ENCODE results near the gene CTF1. TPM values are rescaled to one million over a fixed set of nuclear protein-coding genes. Genes with fewer than 3 reads are reported as not detected.
"Not testable (repeated sequence)": the region's sequence is repeated elsewhere in the genome, so short reads cannot be mapped to it uniquely, and the experiment has no call there.

The CTF1 gene
- total RNA-seq, 1 donor from 2014 or later, result 0.12 TPM

DNA sequence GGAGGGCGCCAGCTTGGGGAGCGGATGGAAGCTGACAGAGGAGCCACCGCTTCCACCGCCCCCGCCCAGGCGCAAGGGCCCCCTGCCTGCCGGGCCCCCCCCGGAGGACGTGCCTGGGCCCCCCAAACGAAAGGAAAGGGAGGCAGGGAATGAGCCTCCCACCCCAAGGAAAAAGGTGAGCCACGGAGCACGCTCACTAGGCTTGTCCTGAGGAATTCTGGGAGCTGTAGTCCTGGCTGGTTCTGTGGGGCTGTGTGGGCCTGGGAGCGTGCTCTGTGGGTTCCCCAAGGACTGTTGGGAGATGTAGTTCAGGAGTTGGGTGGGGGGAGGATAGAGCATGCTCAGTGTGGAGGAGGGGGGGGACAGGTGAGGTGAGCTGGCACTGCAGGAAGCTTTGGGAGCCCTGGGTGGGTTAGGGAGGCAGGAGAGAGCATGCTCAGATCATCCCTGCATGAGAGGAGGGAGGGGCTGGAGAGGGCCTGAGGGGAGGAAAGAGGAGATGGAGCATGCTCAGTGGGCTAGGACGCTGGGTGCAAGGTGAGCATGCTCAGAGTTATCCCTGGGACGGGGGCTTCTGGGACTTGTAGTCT is 31.5 kb downstream of the CTF1 start:
- intact Hi-C loops (cut with micrococcal nuclease), result no loop called here

DNA sequence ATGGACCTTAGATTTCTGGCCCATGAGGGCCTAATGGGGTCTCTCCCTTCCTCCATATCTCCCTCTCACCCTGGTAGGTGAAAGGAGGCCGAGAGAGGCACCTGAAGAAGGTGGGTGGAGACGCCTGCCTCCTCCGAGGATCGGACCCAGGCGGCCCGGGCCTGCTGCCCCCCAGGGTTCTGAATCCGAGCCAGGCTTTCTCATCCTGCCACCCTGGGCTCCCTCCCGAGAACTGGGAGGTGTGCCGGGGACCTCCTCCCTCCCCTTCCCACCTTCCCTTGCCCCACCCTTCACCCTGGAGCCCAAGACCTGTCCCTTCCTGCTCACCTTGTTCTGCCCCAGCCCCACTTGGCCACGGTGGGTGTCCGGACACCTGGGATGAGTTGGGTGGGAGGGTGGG is 32.0 kb downstream of the CTF1 start:
- intact Hi-C loops (cut with micrococcal nuclease), result no loop called here

DNA sequence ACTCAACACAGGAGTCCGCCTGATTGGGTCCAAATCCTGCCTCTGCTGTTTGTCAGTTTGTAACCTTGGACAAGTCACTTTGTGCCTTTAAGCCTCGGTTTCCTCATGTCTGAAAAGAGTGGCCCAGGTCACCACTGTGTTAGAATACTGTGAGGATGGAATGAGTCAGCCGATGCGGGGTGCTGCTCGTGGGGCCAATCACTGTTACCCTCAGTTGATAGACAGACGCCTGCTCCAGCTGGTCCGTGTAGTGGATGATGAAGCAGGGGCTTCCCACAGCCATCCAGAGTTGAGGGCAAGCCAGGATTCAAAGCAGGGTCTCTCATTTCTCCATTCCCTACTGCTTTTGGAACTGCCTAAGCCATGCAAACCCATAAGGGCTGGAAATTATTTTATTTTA is 32.8 kb downstream of the CTF1 start:
- intact Hi-C loops (cut with micrococcal nuclease), result no loop called here

DNA sequence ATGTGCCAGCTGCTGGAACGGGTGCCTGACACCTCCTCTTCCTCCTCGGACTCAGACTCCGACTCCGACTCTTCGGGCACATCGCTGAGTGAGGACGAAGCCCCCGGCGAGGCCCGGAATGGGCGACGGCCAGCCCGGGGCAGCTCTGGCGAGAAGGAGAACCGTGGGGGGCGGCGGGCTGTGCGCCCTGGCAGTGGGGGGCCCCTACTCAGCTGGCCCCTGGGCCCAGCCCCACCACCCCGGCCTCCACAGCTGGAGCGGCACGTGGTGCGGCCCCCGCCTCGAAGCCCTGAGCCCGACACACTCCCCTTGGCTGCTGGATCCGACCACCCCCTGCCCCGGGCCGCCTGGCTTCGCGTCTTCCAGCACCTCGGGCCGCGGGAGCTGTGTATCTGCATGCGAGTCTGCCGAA is 33.8 kb downstream of the CTF1 start:
- intact Hi-C loops (cut with micrococcal nuclease), result no loop called here

DNA sequence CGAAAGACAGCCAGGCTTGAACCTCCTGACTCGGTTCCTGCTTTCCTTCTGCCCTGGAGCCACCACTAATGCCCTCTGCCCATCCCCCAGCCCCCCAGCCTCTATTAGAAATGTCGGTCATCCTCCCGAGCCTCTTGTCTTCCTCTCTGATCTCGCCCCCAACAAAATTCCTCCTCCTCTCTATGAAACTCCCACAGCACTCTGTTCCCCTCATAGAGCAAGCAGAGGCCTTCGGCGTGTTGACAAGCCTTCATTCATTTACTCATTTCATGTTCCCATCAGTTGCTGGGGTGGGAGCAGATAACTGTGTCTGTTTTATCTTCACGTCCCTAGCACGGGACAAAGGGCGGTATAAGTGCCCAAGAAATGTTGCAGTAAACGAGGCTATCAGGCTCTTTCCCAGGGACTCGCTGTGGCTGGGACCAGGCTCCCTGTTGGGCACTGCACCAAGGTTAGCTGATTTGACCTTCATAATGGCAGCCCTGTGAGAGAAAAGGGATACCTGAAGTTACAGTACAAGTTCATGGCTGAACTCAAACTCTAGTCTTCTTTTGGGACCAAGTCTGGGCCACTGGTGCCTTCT is 34.7 kb downstream of the CTF1 start:
- intact Hi-C loops (cut with micrococcal nuclease), result no loop called here

DNA sequence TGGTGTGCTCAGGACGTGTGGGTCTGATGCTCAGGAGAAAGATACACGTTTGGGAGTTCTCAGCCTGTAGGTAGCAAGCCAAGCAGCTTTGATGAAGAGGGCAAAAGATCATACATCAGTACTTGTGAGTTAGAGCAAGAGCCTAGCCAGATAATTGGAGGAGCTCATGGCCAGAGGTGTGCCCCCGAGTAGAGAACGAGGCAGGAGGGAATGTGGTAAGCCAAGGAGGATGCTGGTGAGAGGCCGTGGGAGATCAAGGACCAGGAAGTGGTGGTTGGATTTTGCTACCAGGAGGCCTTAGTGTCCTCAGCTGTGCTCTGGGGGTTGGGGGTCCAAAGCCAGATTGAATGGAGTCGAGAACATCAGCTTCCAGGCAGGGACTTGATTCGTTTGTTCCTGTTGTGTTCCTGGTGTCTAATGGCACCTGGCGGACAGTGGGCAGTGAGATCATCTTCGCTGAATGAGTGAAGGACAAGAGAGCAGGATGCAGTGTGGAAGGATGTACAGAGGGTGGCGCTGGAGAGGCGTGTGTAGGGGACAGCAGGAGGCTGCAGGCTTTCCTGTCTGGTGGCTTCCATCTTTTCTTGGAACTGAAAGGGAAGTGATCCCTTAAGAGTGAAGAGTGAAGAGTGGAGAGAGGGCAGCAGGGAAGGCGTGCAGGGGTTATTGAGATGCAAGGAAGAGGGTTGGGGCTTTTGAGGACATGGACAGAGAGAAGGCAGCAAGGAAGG is 38.6 kb downstream of the CTF1 start:
- intact Hi-C loops (cut with micrococcal nuclease), result no loop called here

DNA sequence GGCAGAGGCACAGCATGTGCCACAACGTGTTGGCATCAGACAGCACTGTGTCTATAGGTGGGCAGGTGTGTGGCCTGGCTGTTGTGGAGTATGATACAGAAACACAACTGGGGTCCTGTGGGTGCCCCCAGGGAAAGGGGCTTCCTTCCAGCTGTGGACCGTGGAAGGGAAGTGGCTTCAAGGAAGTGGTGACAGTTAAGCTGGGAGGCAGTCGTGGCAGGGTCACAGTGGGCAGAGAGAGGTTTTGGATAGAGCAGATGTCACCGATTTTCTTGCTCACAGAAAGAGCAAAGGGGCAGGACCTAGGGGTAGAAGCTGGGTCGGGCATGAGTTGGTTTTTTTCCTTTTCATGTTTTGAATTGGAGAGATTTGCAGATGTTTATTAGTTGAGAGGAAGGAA is 41.3 kb downstream of the CTF1 start:
- intact Hi-C loops (cut with micrococcal nuclease), result no loop called here

DNA sequence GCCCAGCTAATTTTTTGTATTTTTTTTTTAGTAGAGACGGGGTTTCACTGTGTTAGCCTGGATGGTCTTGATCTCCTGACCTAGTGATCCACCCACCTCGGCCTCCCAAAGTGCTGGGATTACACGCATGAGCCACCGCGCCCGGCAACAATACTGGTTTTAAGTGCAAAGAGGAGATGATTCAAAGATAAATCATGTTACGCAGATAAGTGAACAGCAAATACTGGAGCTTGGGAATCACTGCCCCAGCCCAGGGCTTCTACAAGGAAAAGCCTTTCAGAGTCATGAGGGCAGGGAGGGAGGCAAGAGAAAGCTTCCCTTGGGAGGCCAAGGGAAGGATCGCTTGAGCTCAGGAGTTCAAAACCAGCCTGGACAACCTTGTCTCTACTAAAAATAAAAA is 43.2 kb downstream of the CTF1 start:
- intact Hi-C loops (cut with micrococcal nuclease), result not testable (repeated sequence)

DNA sequence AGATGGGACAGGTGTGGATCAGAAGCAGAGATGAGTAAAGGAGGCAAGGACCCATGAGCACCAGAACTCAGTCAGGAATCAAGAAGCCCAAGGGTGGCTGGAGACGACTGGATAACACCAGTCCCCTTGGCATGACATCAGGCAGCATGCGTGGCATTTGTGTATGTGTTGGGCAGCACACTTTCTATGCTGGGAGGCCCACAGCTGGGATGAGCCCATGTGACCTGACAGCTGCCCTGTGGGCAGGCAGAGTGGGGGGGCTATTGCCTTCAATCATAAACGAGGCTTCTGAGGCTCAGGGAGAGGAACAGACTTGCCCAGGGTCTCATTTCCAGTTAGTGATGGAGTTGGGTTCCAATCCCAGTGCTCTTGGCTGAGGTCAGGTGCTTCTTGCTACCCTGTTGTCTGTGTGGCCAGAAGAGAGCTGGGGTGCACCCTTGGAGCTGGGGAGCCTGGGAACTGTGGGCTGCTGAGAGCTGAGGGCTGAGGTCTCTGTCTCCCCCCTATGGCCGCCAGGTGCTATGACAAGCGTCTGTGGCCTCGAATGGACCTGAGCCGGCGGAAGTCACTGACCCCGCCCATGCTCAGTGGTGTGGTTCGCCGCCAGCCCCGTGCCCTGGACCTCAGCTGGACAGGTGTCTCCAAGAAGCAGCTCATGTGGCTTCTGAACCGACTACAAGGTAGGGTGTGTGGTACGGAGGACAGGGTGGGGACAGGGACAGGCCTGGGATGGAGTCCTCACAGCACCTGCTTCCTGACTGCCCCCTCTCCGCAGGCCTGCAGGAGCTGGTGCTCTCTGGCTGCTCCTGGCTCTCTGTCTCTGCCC is 45.4 kb downstream of the CTF1 start:
- intact Hi-C loops (cut with micrococcal nuclease), result loop anchor here (1.0 kb wide), 4 partner anchors 8 to 180 kb away; partner anchors contain the start of genes CFAP119, FBXL19 and RNF40

DNA sequence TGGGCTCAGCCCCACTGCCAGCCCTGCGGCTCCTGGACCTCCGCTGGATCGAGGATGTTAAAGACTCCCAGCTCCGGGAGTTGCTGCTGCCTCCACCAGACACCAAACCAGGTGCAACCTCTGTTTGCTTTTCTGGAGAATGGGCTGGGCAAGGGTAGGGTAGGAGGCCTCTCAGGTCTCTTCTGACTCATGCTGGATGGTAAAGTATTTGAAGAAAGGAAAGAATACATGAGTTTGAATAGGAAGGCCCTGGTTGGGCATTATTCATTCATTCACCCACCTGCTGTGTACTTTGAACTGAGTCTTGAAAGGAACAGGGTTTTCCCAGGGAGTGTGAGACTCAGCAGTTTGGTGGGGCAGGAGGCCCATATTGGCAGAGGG is 46.0 kb downstream of the CTF1 start:
- intact Hi-C loops (cut with micrococcal nuclease), result loop anchor here (1.0 kb wide), 4 partner anchors 8 to 180 kb away; partner anchors contain the start of genes CFAP119, FBXL19 and RNF40

DNA sequence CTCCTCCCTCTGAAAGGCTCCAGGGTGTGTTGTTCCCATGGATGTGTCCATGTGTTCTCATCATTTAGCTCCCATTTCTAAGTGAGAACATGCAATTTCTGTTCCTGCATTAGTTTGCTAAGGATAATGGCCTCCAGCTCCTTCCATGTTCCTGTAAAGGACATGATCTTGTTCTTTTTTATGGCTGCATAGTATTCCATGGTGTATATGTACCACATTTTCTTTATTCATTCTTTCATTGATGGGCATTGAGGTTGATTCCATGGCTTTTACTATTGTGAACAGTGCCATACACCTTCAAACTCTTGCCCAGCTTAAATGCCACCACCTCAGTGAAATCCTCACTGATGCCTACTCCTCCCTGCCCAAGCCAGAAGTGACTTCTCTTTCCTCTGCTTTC is 47.9 kb downstream of the CTF1 start:
- intact Hi-C loops (cut with micrococcal nuclease), result no loop called here

DNA sequence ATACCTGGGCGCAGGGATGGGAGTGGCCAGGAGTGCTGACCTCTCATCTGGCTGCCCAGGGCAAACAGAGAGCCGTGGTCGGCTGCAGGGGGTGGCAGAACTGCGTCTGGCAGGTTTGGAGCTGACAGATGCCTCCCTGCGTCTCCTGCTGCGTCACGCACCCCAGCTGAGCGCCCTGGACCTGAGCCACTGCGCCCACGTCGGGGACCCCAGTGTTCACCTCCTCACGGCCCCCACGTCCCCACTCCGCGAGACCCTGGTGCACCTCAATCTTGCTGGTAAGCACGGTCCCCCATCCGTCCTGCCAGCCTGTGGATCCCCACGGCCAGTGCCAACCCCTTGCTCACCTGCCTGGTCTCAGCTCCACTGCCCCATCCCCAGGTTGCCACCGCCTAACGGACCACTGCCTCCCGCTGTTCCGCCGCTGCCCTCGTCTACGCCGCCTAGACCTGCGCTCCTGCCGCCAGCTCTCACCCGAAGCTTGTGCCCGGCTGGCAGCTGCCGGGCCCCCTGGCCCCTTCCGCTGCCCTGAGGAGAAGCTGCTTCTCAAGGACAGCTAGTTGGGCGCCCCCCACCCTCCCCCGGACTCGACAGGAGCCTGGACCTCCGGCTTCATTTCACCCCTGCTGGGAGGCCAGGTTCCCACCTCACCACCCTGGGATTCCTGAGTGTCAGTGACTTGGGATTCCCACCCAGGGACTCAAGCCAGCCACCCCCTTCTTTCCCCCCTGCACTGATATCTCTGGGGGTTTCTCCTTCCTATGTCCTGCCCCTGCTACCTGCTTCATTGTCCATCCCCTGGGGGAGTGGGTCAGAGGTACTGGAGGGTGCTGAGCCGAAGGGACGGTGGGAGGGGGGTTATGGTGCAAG is 50.5 kb downstream of the CTF1 start:
- intact Hi-C loops (cut with micrococcal nuclease), result no loop called here

DNA sequence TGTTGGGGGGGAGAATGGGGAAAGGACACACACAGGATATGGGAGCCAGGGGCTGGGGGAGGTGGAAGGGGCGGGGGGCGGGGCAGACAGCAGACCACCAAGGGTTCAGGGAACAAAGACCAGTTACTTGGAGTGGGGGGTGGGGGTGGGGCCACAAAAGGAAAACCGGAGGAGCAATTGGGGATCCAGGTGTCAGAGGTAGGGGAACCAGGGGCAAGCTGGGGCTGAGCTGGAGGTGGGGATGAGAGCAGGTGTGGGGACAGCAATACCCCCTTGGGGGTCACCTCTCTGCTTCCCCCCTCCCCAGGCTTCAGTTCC is 51.1 kb downstream of the CTF1 start:
- intact Hi-C loops (cut with micrococcal nuclease), result no loop called here

DNA sequence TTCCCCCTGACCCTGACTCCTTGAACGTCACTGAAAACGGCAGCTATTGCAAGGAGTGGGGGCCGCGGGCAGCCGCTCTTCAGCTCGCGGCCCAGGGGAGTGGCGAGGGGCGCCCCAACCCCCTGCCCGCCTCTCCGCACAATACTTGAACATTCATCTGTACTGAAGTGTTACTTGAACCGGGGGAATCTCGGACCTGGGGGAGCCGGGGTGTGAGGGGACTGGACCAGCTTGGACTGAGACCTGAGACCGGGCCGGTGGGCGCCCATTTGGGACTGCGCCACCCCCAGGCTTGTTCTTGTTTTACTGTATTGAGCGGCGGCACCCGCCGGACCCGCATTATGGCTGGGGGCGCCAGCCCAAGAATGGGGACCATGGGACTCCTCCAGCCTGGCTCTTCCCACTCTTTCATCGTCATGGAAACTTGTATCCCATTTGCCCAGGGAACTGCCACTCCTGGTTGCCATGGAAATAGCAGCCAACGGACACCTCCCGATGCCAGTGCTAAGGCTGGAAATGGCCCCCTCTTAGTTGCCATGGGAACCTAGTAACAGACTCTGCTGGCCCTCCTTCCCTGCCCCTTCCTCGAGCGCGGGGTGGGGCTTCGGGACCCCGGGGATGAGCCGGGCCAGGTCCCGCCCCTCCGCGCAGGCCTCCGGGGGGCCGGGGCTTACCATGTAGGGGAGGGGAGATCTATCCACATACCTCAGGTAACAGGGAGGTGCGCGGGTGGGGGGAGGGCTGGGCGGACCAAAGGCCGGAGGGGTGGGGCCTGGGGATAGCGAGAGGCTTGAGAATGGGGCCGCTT is 51.6 kb downstream of the CTF1 start:
- intact Hi-C loops (cut with micrococcal nuclease), result no loop called here

DNA sequence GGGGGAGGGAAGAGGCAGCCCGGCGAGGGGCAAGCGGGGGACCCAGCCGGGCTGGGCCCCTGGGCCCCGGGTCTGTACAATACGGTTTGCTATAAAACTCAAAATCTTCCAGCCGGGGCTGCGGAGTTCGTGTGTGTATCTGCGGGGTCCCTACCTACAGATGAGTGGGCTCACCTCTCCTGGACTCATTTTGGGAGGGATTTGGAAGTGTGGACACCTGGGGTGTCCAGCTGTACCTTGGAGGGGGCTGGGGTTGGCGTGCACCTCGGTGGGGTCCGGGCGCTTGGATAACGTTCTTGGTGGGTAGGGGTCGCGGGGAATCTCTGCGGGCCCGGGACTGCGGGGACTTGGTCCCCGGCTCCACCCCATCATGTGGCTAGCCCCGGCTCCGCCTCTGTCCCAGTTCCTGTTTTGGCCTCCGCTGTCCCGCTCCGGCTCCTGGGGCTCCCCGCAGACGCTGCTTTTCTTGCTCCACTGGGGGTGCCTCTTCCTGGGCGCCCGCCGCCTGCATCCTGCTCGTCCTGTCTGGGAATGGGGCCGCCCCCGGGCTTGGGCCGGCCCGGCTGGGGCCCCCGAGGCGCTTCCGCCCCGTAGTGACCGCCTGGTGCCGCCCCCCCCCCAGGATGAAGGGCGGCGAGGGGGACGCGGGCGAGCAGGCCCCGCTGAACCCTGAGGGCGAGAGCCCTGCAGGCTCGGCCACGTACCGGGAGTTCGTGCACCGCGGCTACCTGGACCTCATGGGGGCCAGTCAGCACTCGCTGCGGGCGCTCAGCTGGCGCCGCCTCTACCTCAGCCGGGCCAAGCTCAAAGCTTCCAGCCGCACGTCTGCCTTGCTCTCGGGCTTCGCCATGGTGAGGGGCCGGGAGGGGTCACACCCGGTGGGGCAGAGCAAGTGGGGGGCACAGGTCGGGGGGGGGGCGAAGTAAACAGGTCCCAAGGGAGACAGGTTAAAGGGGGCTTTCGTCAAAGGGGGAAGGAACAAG is 52.5 kb downstream of the CTF1 start, which contains the start of gene ORAI3:
TSS of gene ORAI3 (plus strand) at position 402 of the 983 bp plus-strand sequence. CDS start at position 624, 222 bp downstream.
- intact Hi-C loops (cut with micrococcal nuclease), result loop anchor here (1.0 kb wide), 1 partner anchor 193 kb away; no protein-coding TSS in a partner anchor

DNA sequence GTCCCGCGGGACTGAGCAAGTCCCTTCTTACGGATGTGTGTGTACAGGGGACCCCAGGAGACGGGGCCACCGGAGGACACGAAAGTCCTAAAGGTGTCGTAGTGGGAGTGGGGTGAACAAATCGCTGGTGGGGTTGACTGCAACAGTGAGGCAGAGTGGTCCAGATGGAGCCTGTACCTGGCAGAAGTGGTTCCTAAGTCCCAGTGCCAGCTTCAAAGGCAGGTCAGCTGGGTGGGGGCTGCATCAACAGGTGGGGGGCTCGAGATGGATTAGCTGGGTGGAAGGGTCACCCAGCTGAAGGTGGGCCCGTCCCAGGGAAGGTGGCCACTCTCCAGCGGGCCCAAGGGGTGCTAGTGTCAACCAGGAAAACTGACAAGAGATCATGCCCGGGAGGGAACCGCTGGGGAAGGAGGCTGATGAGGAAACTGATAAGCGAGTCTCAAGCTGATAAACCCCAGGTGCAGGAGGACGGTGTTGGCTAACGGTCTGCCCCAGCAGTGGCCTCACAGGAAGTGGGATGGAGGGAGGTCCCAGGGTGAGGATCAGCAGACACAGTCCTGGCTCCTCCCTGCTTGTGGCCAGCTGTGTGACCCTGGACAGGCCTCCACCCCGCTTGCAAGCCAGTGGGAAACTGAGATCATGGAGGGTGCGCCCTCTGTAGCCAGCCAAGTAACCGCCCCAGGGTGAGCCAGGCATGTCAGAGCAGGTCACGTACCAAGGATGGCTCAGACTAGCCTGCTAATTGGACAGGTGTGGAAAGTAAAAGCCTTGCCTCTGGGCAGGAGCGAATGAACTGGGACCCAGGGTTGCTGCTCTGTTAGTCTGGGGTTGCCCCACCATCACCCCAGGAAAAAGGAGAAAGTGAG is 53.5 kb downstream of the CTF1 start:
- intact Hi-C loops (cut with micrococcal nuclease), result loop anchor here (1.0 to 10.0 kb wide), 4 partner anchors 8 to 492 kb away; partner anchors contain the start of genes ITGAX and ZNF843

DNA sequence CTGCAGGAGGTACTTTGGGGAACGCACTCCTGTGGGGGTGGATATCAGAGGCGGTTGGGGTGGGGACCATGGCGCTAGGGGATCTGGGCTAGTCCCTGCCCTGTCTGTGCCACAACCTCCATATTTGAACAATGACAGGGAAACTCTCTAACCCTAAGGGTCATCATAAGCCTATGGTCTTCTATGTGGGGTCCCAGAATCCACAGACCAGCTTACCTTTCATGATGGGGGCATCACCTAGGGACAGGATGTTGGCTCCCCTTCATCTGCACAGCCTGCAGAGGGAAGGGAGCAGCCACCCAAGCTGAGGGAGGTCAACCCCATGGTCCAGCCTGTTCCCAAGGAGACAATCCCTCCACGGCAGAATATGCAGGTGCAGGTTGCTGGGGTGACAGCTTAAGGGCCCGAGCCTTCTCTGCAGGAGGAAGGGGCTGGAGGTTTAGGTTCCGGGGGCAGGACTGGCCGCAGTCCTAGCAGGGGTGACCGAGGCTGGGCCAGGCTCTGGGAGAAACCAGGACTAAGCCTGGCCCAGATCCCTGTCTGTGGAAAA is 54.2 kb downstream of the CTF1 start:
- intact Hi-C loops (cut with micrococcal nuclease), result loop anchor here (1.0 to 10.0 kb wide), 3 partner anchors 8 to 492 kb away; partner anchors contain the start of genes ITGAX and ZNF843
